ENCODE data around the gene OR10AD1. TPM values are rescaled to one million over a fixed set of nuclear protein-coding genes. Genes with fewer than 3 reads are reported as not detected.
"Not testable (repeated sequence)": the region's sequence is repeated elsewhere in the genome, so short reads cannot be mapped to it uniquely, and the experiment has no call there.

Gene OR10AD1, protein sequence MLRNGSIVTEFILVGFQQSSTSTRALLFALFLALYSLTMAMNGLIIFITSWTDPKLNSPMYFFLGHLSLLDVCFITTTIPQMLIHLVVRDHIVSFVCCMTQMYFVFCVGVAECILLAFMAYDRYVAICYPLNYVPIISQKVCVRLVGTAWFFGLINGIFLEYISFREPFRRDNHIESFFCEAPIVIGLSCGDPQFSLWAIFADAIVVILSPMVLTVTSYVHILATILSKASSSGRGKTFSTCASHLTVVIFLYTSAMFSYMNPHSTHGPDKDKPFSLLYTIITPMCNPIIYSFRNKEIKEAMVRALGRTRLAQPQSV
- total RNA-seq (2014; rRNA removed; shearing (Covaris generic)) = not detected in 2 replicates
- polyA plus RNA-seq (2014; cell fraction: nucleus; rRNA removed) = not detected in 2 replicates

DNA sequence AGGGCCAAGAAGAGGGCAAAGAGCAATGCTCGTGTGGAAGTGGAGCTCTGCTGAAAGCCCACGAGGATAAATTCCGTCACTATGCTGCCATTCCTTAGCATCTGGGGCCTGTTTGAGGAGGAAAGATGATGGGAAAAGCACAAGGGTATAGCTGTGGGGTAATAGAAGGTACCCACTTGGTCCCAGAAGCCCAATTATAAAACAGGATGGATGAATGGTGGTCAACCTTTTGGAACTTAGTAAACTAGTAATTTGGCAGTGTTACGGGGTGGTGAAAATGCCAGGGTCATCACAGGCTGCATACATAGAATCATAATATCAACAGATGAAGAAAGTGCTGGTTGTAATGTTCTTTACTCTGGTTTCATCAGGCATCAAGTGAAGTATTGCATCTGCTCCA is at the start of gene OR10AD1:
TSS of gene OR10AD1 (minus strand) at position 101 of the 400 bp plus-strand sequence. CDS start at position 101, 0 bp downstream.
- no peak for DNase-seq (ENCODE audit: extremely low read depth, low read depth)

DNA sequence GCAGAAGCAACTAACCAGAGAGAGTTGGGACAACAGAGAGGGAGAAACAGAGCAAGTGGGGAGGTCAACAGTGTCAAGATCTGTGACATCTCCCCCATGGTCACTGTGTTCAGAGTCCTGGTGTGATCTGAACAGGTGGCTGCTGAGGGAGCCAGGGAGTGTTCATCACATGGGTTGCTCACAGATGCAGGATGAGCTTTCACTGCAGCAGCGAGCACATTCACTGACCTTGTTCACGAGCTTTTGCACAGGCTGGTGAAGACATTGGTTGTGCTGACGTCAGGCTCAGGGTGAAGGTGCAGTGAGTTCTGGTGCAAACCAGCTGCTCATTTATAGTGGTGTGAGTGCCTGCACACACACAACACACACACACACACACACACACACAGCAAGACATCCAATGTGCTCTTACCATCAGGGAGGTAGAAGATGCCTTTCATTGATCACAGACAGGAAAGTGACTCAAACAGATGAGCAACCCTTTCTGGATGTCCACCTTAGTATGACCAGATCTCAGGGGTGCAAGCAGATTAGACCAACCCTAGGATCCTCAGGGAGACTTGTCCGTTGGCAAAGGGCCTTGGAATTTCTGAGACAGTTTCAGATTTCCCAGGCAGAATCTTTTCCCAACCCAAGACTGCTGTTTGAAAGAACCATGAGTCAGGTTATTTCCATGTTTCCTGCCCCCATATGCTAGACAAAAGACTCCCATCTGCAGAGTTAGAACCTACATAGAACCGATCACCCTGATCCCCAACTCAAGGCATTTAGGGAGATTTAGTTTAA is 44.3 kb upstream of the OR10AD1 start:
- no peak for DNase-seq (ENCODE audit: extremely low read depth, low read depth)

- no peak for DNase-seq (ENCODE audit: extremely low read depth, low read depth)
These were observed 34.1 kb upstream of the OR10AD1 start for GRCh38 chr12:48237162-48237561.

- no peak for DNase-seq (ENCODE audit: extremely low read depth, low read depth)
These were observed 32.8 kb upstream of the OR10AD1 start for GRCh38 chr12:48235796-48236333.

DNA sequence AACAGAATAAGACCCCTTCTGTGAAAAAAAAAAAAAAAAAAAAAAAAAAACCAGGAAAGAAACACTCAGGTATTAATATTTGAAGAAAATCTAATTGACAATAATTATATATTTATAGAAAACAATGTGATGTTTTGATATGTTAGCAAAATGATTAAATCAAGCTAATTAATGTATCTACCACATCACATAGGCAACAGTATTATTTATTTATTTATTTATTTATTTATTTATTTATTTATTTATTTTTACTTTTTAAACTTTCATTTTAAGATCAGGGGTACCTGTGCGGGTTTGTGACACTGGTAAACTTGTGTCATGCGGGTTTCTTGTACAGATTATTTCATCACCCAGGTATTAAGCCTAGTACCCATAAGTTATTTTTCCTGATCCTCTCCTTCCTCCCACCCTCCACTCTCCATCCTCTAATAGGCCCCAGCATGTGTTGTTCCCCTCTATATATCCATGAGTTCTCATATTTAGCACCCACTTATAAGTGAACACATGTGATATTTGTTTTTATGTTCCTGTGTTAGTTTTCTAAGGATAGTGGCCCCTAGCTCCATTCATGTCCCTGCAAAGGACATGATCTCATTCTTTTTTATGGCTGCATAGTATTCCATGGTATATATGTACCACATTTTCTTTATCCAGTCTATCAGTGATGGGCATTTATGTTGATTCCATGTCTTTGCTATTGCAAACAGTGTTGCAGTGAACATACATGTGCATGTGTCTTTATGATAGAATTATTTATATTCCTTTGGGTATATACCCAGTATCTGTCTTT is 28.3 kb upstream of the OR10AD1 start:
- not testable (repeated sequence) for DNase-seq (ENCODE audit: extremely low read depth, low read depth)

DNA sequence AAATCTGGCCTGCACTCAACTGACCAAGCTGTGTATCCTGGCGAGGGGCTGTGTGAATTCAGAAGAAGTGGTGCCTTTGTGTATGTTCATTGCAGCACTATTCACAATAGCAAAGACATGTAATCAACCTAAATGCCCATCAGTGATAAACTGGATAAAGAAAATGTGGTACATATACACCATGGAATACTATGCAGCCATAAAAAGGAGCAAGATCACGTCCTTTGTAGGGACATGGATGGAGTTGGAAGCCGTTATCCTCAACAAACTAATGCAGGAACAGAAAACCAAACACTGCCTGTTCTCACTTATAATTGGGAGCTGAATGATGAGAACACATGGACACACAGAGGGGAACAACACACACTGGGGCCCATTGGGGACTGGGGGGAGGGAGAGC is 21.4 kb upstream of the OR10AD1 start:
- DNase-seq (ENCODE audit: extremely low read depth, low read depth) = not testable (repeated sequence)

DNA sequence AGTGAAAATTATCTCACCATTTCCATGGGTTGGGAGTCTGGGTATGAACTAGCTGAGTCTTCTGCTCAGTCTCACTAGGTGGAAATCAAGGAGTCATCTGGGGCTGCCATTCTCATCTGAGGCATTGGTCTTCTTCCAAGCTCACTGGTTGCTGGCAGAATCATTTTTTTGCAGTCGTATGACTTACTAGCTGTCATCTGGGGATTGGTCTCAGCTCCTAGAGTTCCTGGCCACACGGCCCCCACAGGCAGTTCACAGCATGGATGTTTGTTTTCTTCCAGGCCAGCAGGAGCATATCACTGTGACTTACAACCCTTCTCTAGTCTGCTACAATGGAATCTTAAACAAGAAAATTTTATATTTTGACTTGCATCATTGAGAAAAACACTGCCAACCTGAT is 18.6 kb upstream of the OR10AD1 start:
- DNase-seq (ENCODE audit: extremely low read depth, low read depth) = no peak

DNA sequence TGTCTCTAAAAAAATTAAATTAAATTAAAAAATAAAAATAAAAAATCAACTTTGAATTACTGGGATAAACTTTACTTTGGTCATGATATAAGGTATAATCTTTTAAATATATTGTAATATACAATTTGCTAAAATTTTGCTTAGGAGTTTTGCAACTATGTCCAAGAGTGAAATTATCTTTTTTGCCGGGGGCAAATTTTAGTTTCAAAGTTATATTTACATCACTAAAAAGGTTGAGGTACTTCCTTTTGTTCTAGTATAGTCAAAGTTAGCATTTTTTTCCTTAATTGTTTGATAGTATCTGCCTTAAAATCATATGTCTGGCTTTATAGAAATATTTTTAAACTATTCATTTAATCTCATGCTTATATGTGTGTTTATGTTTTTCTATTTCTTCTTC is 17.6 kb upstream of the OR10AD1 start:
- no peak for DNase-seq (ENCODE audit: extremely low read depth, low read depth)

DNA sequence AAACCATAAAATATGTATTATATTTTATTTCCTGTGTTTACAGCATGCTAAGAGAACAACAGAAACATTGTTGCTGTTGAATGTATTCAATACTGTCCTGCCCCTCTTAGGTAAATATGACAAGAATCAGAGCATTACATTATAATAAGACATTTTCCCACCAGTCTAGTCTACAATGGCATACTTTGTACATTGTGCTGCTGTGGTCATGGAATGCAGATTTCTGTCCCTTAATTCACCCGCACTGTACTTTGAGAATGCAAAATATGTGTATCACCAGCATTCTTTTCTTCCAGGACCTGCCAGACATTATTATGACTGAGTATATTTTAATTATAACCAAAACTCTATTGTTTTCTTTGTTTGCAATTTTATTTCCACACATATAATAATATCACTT is 16.5 kb upstream of the OR10AD1 start:
- DNase-seq (ENCODE audit: extremely low read depth, low read depth) = no peak

GRCh38 chr12:48216785-48217184 is 13.7 kb upstream of the OR10AD1 start:
- DNase-seq (ENCODE audit: extremely low read depth, low read depth) = no peak

DNA sequence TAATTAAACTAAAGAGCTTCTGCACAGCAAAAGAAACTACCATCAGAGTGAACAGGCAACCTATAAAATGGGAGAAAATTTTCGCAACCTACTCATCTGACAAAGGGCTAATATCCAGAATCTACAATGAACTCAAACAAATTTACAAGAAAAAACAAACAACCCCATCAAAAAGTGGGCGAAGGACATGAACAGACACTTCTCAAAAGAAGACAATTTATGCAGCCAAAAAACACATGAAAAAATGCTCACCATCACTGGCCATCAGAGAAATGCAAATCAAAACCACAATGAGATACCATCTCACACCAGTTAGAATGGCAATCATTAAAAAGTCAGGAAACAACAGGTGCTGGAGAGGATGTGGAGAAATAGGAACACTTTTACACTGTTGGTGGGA is 6.4 kb upstream of the OR10AD1 start:
- DNase-seq (ENCODE audit: extremely low read depth, low read depth) = not testable (repeated sequence)

DNA sequence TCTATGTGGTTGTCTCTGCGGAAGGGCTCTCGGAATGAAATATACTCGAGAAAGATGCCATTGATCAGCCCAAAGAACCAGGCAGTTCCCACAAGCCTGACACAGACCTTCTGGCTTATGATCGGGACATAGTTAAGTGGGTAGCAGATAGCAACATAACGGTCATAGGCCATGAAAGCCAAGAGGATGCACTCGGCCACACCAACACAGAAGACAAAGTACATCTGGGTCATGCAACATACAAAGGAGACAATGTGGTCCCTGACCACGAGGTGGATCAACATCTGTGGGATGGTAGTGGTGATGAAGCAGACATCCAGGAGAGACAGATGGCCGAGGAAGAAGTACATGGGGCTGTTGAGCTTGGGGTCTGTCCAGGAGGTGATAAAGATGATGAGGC is 326 bp downstream of the OR10AD1 start:
- no peak for DNase-seq (ENCODE audit: extremely low read depth, low read depth)

- DNase-seq (ENCODE audit: extremely low read depth, low read depth) = no peak
These were observed 1.6 kb downstream of the OR10AD1 start for GRCh38 chr12:48201516-48201915.

DNA sequence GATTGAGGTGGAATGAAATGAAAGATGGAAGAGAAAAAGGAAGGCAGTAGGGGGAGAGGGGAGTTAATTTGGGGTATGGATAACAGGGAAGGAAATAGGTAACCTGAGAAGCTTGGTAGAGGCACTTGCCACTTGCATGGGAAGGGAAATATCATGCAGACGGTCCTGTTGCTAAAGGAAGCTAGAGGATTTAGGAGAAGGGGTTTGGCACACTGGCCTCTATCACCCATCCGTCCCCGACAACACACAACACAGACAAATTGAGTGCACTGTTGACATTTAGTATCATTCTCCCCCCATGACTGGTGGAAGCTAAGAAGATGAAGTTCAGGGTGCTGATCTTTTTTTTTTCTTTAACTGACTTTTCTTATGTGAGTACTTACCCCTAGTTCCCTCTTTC is 2.0 kb downstream of the OR10AD1 start:
- no peak for DNase-seq (ENCODE audit: extremely low read depth, low read depth)

- no peak for DNase-seq (ENCODE audit: extremely low read depth, low read depth)
These were observed 3.3 kb downstream of the OR10AD1 start for GRCh38 chr12:48199774-48200221.

DNA sequence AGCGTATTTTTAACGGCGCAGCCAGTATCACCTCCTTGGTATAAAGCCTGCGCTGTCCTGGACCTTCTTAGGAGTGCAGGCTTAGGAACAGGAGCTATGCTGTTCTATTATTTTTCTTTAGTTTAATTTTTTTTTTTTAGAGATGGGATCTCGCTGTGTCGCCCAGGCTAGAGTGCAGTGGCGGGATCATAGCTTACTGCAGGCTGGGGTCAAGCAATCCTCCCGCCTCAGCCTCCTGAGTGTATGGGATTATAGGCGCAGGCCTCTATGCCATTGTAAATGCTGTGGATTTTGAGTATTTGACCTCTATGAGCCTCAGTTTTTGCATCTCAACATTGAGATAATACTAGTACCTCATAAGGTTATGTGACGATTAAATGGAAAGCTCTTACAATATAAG is 4.1 kb downstream of the OR10AD1 start:
- no peak for DNase-seq (ENCODE audit: extremely low read depth, low read depth)

DNA sequence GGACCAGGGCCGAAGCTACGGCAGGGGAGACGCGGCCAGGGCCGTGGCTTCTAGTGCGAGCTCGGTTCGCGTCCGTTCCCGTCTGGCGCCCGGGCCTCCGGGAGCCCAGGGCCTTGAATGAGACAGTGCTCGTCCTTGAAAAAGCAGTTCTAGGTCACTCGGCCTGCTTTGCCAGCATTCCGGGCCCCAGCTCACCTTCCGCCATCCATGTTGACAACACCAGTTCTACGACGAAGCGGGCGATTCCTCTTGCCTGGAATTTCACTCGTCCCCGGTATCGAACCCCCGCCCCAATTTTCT is 4.5 kb downstream of the OR10AD1 start:
- DNase-seq (ENCODE audit: extremely low read depth, low read depth) = no peak

GRCh38 chr12:48197971-48198671 is 5.0 kb downstream of the OR10AD1 start:
- peak; percentile 98 for DNase-seq (ENCODE audit: extremely low read depth, low read depth)

GRCh38 chr12:48197549-48197970 is 5.5 kb downstream of the OR10AD1 start:
- DNase-seq (ENCODE audit: extremely low read depth, low read depth) = peak; percentile 52

DNA sequence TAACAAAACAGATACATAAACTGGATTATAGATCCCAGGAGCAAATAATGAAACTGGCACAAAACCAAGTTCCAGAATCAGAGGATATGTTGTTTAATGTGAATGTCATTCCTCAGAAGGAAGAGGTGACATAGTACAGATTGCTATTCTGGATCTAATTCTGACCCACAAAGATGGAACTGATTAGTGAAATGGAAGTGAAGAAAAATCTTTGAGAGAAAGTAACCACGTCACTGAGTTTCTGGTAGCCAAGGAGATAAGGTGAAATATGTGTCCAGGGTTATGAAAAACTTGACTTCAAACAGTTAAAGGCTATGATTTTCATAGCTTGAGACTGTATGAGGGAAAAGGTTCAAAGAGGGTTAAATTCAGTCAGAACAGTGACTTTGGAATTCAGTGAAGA is 8.3 kb downstream of the OR10AD1 start:
- DNase-seq (ENCODE audit: extremely low read depth, low read depth) = no peak

Data from NCI-H460 (cell line).